LNCAP (cell line): ENCODE measurements around the gene CHCHD3.

Experiments used
- CTCF ChIP-seq: fragments of 450-650 bp; IDR thresholded peaks from 2 replicates; pipeline ENCODE4 v1.5.1; 2017; ENCODE audit warnings: mild to moderate bottlenecking

Gene CHCHD3

GRCh38 chr7:132930881-132931280 is 151.0 kb downstream of the CHCHD3 start:
- TF ChIP-seq CTCF, result peak; percentile 63

GRCh38 chr7:132919771-132920170 is 162.1 kb downstream of the CHCHD3 start:
- no peak for TF ChIP-seq CTCF

GRCh38 chr7:132915647-132916046 is 166.2 kb downstream of the CHCHD3 start:
- no peak for TF ChIP-seq CTCF

- TF ChIP-seq CTCF, result no peak
These were observed 171.2 kb downstream of the CHCHD3 start for GRCh38 chr7:132910657-132911056.

- no peak for TF ChIP-seq CTCF
These were observed 174.4 kb downstream of the CHCHD3 start for GRCh38 chr7:132907380-132907940.

- no peak for TF ChIP-seq CTCF
These were observed 175.6 kb downstream of the CHCHD3 start for GRCh38 chr7:132906193-132906835.

- no peak for TF ChIP-seq CTCF
These were observed 177.7 kb downstream of the CHCHD3 start for GRCh38 chr7:132904209-132904608.

GRCh38 chr7:132901241-132901640 is 180.6 kb downstream of the CHCHD3 start:
- no peak for TF ChIP-seq CTCF
